Loucy (cell line): ENCODE measurements around the gene BOC.

Source experiments
- EZH2phosphoT487 ChIP-seq: fragments of 200-600 bp; IDR thresholded peaks from 2 replicates; pipeline ENCODE4 v1.6.1; 2018; ENCODE audit warnings: antibody characterized with exemption, mild to moderate bottlenecking, moderate library complexity, borderline replicate concordance
- TF ChIP-seq, protein P1 (sequence below): fragments of 200-600 bp; sonication (generic); conservative IDR thresholded peaks from 2 replicates; pipeline ENCODE4 v1.5.1; 2014; ENCODE audit warnings: mild to moderate bottlenecking, antibody characterized with exemption, low read length

GRCh38 chr3:113174801-113175485, 36.4 kb upstream of the BOC start:
- TF ChIP-seq, protein P1, sequence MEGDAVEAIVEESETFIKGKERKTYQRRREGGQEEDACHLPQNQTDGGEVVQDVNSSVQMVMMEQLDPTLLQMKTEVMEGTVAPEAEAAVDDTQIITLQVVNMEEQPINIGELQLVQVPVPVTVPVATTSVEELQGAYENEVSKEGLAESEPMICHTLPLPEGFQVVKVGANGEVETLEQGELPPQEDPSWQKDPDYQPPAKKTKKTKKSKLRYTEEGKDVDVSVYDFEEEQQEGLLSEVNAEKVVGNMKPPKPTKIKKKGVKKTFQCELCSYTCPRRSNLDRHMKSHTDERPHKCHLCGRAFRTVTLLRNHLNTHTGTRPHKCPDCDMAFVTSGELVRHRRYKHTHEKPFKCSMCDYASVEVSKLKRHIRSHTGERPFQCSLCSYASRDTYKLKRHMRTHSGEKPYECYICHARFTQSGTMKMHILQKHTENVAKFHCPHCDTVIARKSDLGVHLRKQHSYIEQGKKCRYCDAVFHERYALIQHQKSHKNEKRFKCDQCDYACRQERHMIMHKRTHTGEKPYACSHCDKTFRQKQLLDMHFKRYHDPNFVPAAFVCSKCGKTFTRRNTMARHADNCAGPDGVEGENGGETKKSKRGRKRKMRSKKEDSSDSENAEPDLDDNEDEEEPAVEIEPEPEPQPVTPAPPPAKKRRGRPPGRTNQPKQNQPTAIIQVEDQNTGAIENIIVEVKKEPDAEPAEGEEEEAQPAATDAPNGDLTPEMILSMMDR = no peak
- no peak for TF ChIP-seq EZH2phosphoT487
